Stimulated activated CD4-positive, alpha-beta T cell treated with anti-CD3 and anti-CD28 coated beads, Interleukin-4, amount 100 ng/mL, for 1 hour (primary cell): ENCODE data around the gene HSF5.

Experiments
- DNase-seq: peaks from one replicate; pipeline ENCODE4 v3.0.0-alpha.2; 2020

HSF5 gene

GRCh38 chr17:58487589-58488427, at the start of gene HSF5:
Gene HSF5, minus strand, starts transcription at chr17:58488408. Its CDS starts 134 bp downstream, at chr17:58488274.
- DNase-seq, result peak; percentile 76

- no peak for DNase-seq
These were observed 49.1 kb upstream of the HSF5 start for GRCh38 chr17:58537266-58537665.

- DNase-seq, result no peak
These were observed 48.3 kb upstream of the HSF5 start for GRCh38 chr17:58536542-58536941.

- DNase-seq, result no peak
These were observed 47.2 kb upstream of the HSF5 start for GRCh38 chr17:58535431-58535830.

GRCh38 chr17:58534901-58535421, 46.8 kb upstream of the HSF5 start:
- DNase-seq, result no peak

GRCh38 chr17:58534331-58534730, 46.1 kb upstream of the HSF5 start:
- DNase-seq, result no peak

- no peak for DNase-seq
These were observed 45.5 kb upstream of the HSF5 start for GRCh38 chr17:58533616-58534188.

GRCh38 chr17:58532555-58532951, 44.3 kb upstream of the HSF5 start:
- no peak for DNase-seq

GRCh38 chr17:58531661-58532554, 43.7 kb upstream of the HSF5 start:
- DNase-seq, result peak; percentile 67

- no peak for DNase-seq
These were observed 42.9 kb upstream of the HSF5 start for GRCh38 chr17:58531122-58531521.

- DNase-seq, result no peak
These were observed 42.4 kb upstream of the HSF5 start for GRCh38 chr17:58530655-58531054.

- no peak for DNase-seq
These were observed 41.1 kb upstream of the HSF5 start for GRCh38 chr17:58529275-58529674.

- no peak for DNase-seq
These were observed 40.2 kb upstream of the HSF5 start for GRCh38 chr17:58528443-58528842.

- no peak for DNase-seq
These were observed 39.7 kb upstream of the HSF5 start for GRCh38 chr17:58527949-58528348.

- no peak for DNase-seq
These were observed 39.1 kb upstream of the HSF5 start for GRCh38 chr17:58527306-58527705.

- no peak for DNase-seq
These were observed 37.0 kb upstream of the HSF5 start for GRCh38 chr17:58525239-58525638.

- no peak for DNase-seq
These were observed 33.5 kb upstream of the HSF5 start for GRCh38 chr17:58521680-58522079.

- no peak for DNase-seq
These were observed 32.7 kb upstream of the HSF5 start for GRCh38 chr17:58520843-58521430.

GRCh38 chr17:58517928-58518609, 29.9 kb upstream of the HSF5 start:
- DNase-seq, result peak; percentile 98

- no peak for DNase-seq
These were observed 29.2 kb upstream of the HSF5 start for GRCh38 chr17:58517378-58517927.

- DNase-seq, result no peak
These were observed 28.6 kb upstream of the HSF5 start for GRCh38 chr17:58516644-58517377.
